ENCODE measurements around the gene SPESP1. TPM values are rescaled to one million over a fixed set of nuclear protein-coding genes. Genes with fewer than 3 reads are reported as not detected.

SPESP1 gene
- total RNA-seq = 5.6 and 14.3 TPM in 2 replicates

DNA sequence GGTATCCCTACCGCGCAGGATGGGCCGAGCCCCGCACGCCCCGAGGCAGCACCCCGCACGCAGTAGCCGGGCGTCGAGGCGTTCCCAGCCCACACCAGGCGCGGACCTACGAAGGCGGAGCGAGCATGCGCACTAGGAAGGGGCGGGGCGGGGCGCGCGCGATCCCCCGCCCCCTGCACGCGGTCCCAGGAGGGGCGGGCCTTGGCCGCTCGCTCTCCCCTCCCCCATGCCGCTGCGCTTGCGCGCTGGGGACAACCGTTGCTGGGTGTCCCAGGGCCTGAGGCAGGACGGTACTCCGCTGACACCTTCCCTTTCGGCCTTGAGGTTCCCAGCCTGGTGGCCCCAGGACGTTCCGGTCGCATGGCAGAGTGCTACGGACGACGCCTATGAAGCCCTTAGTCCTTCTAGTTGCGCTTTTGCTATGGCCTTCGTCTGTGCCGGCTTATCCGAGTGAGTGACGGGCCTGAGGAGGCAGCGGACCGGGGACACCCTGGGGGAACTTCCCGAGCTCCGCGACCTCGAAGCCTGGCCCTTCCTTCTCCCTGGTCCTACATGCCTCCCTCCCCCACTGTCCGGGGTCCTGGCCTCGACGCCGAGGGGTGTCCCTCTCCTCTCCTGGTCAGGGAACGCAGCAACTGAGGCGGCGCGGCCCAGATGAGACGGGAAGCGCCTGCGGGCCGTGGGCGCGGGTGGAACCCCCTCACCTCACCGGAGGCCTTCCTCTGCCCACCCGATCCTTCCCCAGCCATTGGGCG, at the start of gene SPESP1:
Gene SPESP1, plus strand, starts transcription at position 258 of the 755 bp plus-strand sequence. Its CDS starts 129 bp downstream, at position 387.

Other genes starting within 250 kb of the SPESP1 start
- 27.4 and 61.1 TPM in 2 replicates for gene ANP32A, start 109.6 kb upstream of the SPESP1 start, total RNA-seq
- 0.18 TPM in 1 of 2 replicates, not detected in the other for gene NOX5, start 84.2 kb downstream of the SPESP1 start, total RNA-seq
- 40.5 and 41.9 TPM in 2 replicates for gene GLCE, start 230.1 kb downstream of the SPESP1 start, total RNA-seq